Skeletal muscle tissue (tissue), 4 donors: ENCODE results near the gene SPRTN. TPM values are rescaled to one million over a fixed set of nuclear protein-coding genes. Genes with fewer than 3 reads are reported as not detected.

Source experiments
- H3K27ac ChIP-seq: one replicate; pipeline ENCODE4 v1.7.0; 2013; ENCODE audit warnings: mild to moderate bottlenecking, low read depth, low read length, inconsistent platforms
- H3K27me3 ChIP-seq, 3 donors: one replicate each; pipeline ENCODE4 v1.7.0; 2013; ENCODE audit warnings: low read length in 3 of 3; ENCODE audit not compliant: control insufficient read depth in 3 of 3, insufficient read depth in 3 of 3
- H3K36me3 ChIP-seq, 3 donors: one replicate each; pipeline ENCODE4 v1.7.0; 2013; ENCODE audit warnings: low read length in 3 of 3; ENCODE audit not compliant: control insufficient read depth in 3 of 3, insufficient read depth in 3 of 3
- H3K4me1 ChIP-seq, 3 donors: one replicate each; pipeline ENCODE4 v1.7.0; 2013; ENCODE audit warnings: low read length in 3 of 3, mild to moderate bottlenecking in 3 of 3; ENCODE audit not compliant: control insufficient read depth in 3 of 3, insufficient read depth in 3 of 3
- H3K4me3 ChIP-seq, 3 donors: one replicate each; pipeline ENCODE4 v1.7.0; 2013; ENCODE audit warnings: low read length in 3 of 3
- H3K9ac ChIP-seq, 3 donors: one replicate each; pipeline ENCODE4 v1.7.0; 2013; ENCODE audit warnings: low read length in 3 of 3, mild to moderate bottlenecking in 3 of 3, moderate library complexity in 2 of 3, low read depth in 1 of 3
- H3K9me3 ChIP-seq, 3 donors: one replicate each; pipeline ENCODE4 v1.7.0; 2013; ENCODE audit warnings: low read length in 3 of 3; ENCODE audit not compliant: control insufficient read depth in 3 of 3
- total RNA-seq: library from RNA; depleted of rRNA; stranded (reverse); fragments of >200 nt; gene quantifications from one replicate; pipeline ENCODE4 v1.2.3, GENCODE V29; 2014
- donor health status: Osteomylitis.

SPRTN gene
- total RNA-seq, 1 donor from 2014 or later: 5.7 TPM

- Histone ChIP-seq H3K27ac (no peak overlapping the region), H3K36me3 (peaks cover 0 to 2% (median 0%) of the 10 kb centered on the region in 3 donors), H3K9ac (no peak overlapping the region), H3K9me3 (no peaks in the 10 kb centered on the region), H3K27me3 (no peaks in the 10 kb centered on the region), H3K4me3 (no peak overlapping the region), H3K4me1 (peaks cover 15 to 38% (median 36%) of the 10 kb centered on the region in 3 donors)
Measured at GRCh38 chr1:231387770-231388669, 49.9 kb downstream of the SPRTN start.

- peaks cover 6 to 26% (median 20%) of the 10 kb centered on the region in 3 donors for H3K4me1 ChIP-seq
- H3K9ac ChIP-seq: no peak overlapping the region
- H3K27me3 ChIP-seq: no peaks in the 10 kb centered on the region
- peaks cover 0 to 2% (median 0%) of the 10 kb centered on the region in 3 donors for H3K36me3 ChIP-seq
- H3K9me3 ChIP-seq: no peaks in the 10 kb centered on the region
- no peak overlapping the region for H3K27ac ChIP-seq
- no peak overlapping the region for H3K4me3 ChIP-seq
Measured at GRCh38 chr1:231390071-231390470, 52.0 kb downstream of the SPRTN start.

DNA sequence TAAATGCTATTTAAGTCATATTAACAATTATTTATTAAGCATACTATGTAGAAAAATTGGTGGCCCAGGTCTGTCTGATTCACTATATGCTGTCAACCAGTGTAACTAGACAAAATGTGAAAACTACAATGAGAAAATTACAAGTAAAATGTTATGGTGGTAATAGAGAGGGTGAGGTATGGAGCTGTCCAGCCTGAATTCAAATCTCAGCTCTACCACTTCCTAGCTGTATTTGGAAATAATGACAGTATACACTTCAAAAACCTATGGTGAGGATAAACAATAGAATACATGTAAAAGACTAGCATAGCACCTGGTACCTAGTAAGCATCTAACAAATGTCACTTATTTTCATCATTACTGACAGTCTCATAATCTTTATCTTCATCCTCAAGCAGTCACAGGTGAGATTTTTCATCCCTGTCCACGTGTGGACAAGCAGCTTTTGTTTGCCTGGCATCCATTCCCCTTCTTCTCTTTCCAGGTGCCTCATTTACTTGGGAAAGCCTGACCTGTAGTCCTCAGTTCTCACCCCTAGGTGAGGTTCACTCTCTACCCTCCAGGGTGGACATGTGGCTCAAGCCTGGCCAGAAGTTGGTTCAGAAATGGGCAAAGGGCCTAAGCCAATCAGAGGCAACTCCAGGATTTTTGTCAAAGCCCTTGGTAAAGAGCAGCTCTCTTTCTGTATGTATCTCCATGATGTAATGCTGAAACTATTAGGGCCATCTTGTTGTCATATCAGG is 54.5 kb downstream of the SPRTN start:
- Histone ChIP-seq H3K27ac (no peak overlapping the region), H3K36me3 (peaks cover 0 to 2% (median 0%) of the 10 kb centered on the region in 3 donors), H3K9ac (no peak overlapping the region), H3K27me3 (no peaks in the 10 kb centered on the region), H3K4me3 (no peak overlapping the region), H3K9me3 (no peaks in the 10 kb centered on the region), H3K4me1 (peaks cover 18 to 35% (median 31%) of the 10 kb centered on the region in 3 donors)

DNA sequence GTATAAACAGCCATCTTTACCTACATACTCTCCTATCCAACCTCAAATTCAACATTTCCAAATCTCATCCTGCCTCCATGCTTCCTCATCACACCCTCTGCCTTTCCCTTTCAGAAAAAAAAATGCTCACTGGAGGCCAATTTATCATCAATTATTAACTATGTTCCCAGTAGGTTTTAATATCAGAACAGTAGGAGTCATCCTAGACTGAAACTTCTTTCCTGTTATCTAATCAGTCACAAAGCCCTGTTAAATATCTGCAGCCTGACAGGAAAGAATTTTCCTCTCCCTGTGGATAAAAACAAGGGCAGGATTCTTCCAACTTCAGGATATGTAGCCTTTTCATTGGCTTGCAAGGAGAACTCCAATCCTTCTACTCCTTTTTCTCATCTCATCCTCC is 55.6 kb downstream of the SPRTN start:
- H3K36me3 ChIP-seq: peaks cover 0 to 2% (median 0%) of the 10 kb centered on the region in 3 donors
- H3K27me3 ChIP-seq: no peaks in the 10 kb centered on the region
- H3K27ac ChIP-seq: no peak overlapping the region
- peaks cover 20 to 39% (median 35%) of the 10 kb centered on the region in 3 donors for H3K4me1 ChIP-seq
- H3K9me3 ChIP-seq: no peaks in the 10 kb centered on the region
- H3K9ac ChIP-seq: no peak overlapping the region
- no peak overlapping the region for H3K4me3 ChIP-seq

DNA sequence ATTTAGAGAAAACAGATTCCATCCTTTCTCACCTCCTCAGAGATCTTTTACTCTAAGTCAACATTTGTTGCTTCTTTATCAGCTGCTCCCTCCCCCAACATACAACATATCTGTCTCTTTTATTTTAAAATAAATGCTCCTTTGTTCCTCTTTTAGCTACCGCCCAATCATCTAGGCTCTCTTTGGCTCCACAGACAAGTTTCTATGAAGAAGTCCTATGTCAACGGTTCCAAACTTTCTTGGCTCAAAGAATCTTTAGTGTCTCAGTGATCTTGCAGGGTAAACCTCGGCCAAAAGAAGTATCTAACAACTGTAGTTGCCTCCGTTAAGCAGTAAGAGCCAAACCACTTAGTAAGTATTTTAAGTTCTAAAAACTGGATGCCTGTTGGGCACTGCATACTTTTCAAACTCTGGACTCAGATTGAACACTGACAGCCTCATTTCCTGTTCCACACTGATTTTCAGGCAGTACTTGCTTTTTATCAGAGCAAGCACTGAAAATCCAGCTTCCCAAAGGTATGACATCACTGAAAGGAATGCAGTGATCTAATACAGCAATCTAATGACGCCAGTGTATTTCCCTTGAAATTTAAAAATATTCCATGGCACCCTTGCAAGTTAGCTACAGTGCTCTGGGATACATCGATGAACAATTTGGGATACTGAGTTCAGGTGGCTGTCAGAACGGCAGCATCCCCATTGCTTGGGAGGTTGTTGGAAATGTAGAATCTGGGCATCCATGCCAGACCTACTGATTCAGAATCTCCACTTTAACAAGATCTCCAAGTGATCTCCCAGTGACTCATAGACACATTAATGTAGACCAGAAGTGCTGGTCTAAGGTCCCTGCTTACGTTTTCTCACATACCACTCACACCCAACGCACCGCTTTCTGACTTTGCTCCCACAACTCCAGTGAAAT is 57.2 kb downstream of the SPRTN start:
- Histone ChIP-seq H3K27me3 (no peaks in the 10 kb centered on the region), H3K36me3 (peaks cover 0 to 2% (median 0%) of the 10 kb centered on the region in 3 donors), H3K9me3 (no peaks in the 10 kb centered on the region), H3K4me3 (peak overlapping the region; percentile 16 to 39 (median 23)), H3K4me1 (peaks cover 26 to 44% (median 35%) of the 10 kb centered on the region in 3 donors), H3K27ac (peak overlapping the region; percentile 57), H3K9ac (peak overlapping the region in 1 of 3 donors; percentile 15)

GRCh38 chr1:231395998-231396390 is 57.9 kb downstream of the SPRTN start:
- Histone ChIP-seq H3K27ac (peak overlapping the region; percentile 57), H3K27me3 (no peaks in the 10 kb centered on the region), H3K9ac (no peak overlapping the region), H3K4me3 (no peak overlapping the region), H3K9me3 (no peaks in the 10 kb centered on the region), H3K36me3 (no peaks in the 10 kb centered on the region), H3K4me1 (peaks cover 26 to 46% (median 35%) of the 10 kb centered on the region in 3 donors)

DNA sequence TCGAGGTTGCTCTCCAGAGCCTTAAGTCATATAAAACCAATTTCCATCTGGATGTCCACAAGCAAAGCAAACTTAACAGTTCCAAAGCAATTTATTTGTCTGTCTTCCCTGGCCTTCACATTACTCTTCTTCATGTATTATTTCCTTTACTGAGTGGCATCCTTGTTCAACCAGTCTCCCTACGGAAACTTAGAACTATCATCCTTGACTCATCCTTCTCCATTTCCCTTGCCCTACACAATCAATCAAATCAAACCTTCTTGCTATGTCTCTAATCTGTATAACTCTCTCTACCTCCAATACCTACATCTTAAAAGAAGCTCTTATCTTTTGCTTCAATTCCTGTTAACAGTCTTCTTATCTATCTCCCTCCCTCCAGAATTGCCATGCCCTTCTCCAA is 58.5 kb downstream of the SPRTN start:
- Histone ChIP-seq H3K9me3 (no peaks in the 10 kb centered on the region), H3K4me1 (peaks cover 26 to 46% (median 35%) of the 10 kb centered on the region in 3 donors), H3K9ac (no peak overlapping the region), H3K27ac (peak overlapping the region; percentile 57), H3K27me3 (no peaks in the 10 kb centered on the region), H3K4me3 (no peak overlapping the region), H3K36me3 (no peaks in the 10 kb centered on the region)

DNA sequence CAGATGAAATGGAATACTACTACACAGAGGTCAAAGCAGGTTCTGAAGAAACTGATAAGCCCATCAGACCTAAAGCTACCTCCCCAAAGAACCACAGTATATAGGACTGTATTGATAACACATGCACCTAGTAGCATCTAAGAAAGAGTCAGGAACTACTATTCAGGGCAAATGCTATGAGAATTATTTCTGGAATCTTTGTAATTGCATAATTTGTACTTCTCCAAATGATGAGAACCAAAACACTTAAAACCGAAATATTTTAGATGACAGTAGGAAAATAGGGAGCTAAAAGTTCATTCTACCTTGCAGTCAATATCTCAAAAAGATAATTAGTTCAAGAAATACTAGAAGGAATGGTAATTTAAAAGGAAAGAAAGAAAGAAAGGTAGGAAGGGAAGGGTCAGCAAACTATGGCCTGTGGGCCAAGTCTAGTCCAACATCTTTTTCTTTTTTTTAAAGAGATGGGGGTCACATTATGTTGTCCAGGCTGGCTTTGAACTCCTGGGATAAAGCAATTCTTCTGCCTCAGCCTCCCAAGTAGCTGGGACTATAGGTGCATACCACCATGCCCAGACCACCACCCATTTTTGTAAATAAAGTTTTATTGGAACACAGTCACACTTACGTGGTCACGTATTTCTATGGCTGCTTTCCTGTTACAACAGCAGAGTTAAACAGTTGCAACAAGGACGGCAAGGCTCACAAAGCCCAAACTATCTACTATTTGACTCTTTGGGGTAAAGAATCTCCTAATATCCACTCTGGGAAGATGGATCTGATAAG is 60.0 kb downstream of the SPRTN start:
- Histone ChIP-seq H3K36me3 (no peaks in the 10 kb centered on the region), H3K27ac (no peak overlapping the region), H3K9me3 (no peaks in the 10 kb centered on the region), H3K27me3 (no peaks in the 10 kb centered on the region), H3K9ac (no peak overlapping the region), H3K4me3 (no peak overlapping the region), H3K4me1 (peaks cover 26 to 42% (median 35%) of the 10 kb centered on the region in 3 donors)

- Histone ChIP-seq H3K4me3 (no peak overlapping the region), H3K9ac (no peak overlapping the region), H3K9me3 (no peaks in the 10 kb centered on the region), H3K27me3 (no peaks in the 10 kb centered on the region), H3K4me1 (peaks cover 23 to 27% (median 27%) of the 10 kb centered on the region in 3 donors), H3K27ac (no peak overlapping the region), H3K36me3 (no peaks in the 10 kb centered on the region)
Measured at GRCh38 chr1:231401478-231401877, 63.4 kb downstream of the SPRTN start.
